H1 (cell line): ENCODE measurements around the gene PKM. TPM values are rescaled to one million over a fixed set of nuclear protein-coding genes. Genes with fewer than 3 reads are reported as not detected.

ENCODE experiments used
- CTCF ChIA-PET: fragments of 300-600 bp; sonication (Branson Sonifier 250); formaldehyde crosslinking; loops from one replicate; lab custom pipeline; 2021; ENCODE audit not compliant: partially characterized antibody; lab: Charles Lee
- POLR2A ChIA-PET: fragments of 300-600 bp; sonication (Branson Sonifier 250); formaldehyde crosslinking; loops from one replicate; lab custom pipeline; 2021; ENCODE audit warnings: inconsistent platforms; ENCODE audit not compliant: partially characterized antibody; lab: Charles Lee
- DNase-seq, 2 experiments: peaks; one replicate each; pipeline versions ENCODE4 v3.0.0 to v3.0.0-alpha.2; 2010 to 2022; ENCODE audit warnings: low spot score in 2 of 2, low read depth in 1 of 2, mixed read lengths in 1 of 2
- FAIRE-seq: peaks from 2 replicates; lab custom pipeline; 2011; peaks lifted over from hg19 to GRCh38; lab: Jason Lieb, UNC
- H2AFZ ChIP-seq: 2 replicates; pipeline ENCODE4 v1.8.1; 2012; ENCODE audit warnings: low read length, inconsistent platforms
- H2AK5ac ChIP-seq: 2 replicates; pipeline ENCODE4 v1.6.1; 2013; ENCODE audit warnings: low read depth, low read length
- H2BK120ac ChIP-seq: replicated peaks from 2 replicates; pipeline ENCODE3; 2013; ENCODE audit warnings: low read depth, low read length, inconsistent platforms
- H2BK12ac ChIP-seq: 2 replicates; pipeline ENCODE4 v1.6.1; 2013; ENCODE audit warnings: low read depth, low read length
- H2BK15ac ChIP-seq: 2 replicates; pipeline ENCODE4 v1.6.1; 2013; ENCODE audit warnings: low read length
- H2BK20ac ChIP-seq: 2 replicates; pipeline ENCODE4 v1.6.1; 2013; ENCODE audit warnings: low read length
- H2BK5ac ChIP-seq: 2 replicates; pipeline ENCODE4 v1.6.1; 2013; ENCODE audit warnings: low read depth, low read length
- H3K14ac ChIP-seq: 2 replicates; pipeline ENCODE4 v1.6.1; 2013; ENCODE audit warnings: inconsistent platforms; ENCODE audit not compliant: insufficient read length
- H3K18ac ChIP-seq: 2 replicates; pipeline ENCODE4 v1.6.1; 2013; ENCODE audit warnings: low read length; ENCODE audit errors: extremely low read depth
- H3K23ac ChIP-seq: 2 replicates; pipeline ENCODE4 v1.6.1; 2013; ENCODE audit warnings: inconsistent platforms; ENCODE audit not compliant: insufficient read length
- H3K23me2 ChIP-seq: 2 replicates; pipeline ENCODE4 v1.6.1; 2013; ENCODE audit warnings: low read depth, low read length
- H3K27ac ChIP-seq: 2 replicates; pipeline ENCODE4 v1.6.1; 2011; ENCODE audit warnings: low read depth, low read length, inconsistent platforms
- H3K27me3 ChIP-seq, 4 experiments: replicated peaks in 1 of 4; 1 replicate in 1 of 4; 2 replicates in 3 of 4; pipeline versions ENCODE4 v1.6.1 to v1.8.1; 2011 to 2013; ENCODE audit warnings: low read length in 3 of 4, mild to moderate bottlenecking in 3 of 4, inconsistent platforms in 2 of 4, mixed read lengths in 2 of 4, moderate library complexity in 1 of 4; ENCODE audit not compliant: control insufficient read depth in 3 of 4, insufficient read depth in 3 of 4; ENCODE audit errors: extremely low read depth in 1 of 4
- H3K36me3 ChIP-seq, 4 experiments: 2 replicates each; pipeline versions ENCODE4 v1.6.1 to v1.8.1; 2011 to 2013; ENCODE audit warnings: mild to moderate bottlenecking in 4 of 4, low read length in 3 of 4, moderate library complexity in 2 of 4, control low read depth in 1 of 4, inconsistent platforms in 1 of 4; ENCODE audit not compliant: insufficient read depth in 4 of 4, control insufficient read depth in 2 of 4
- H3K4ac ChIP-seq: replicated peaks from 2 replicates; pipeline ENCODE3; 2013; ENCODE audit warnings: low read length, low read depth, mixed read lengths, inconsistent platforms; ENCODE audit not compliant: insufficient read length
- H3K4me1 ChIP-seq, 4 experiments: replicated peaks in 1 of 4; 1 replicate in 1 of 4; 2 replicates in 3 of 4; pipeline versions ENCODE4 v1.6.1 to v1.8.1; 2011 to 2013; ENCODE audit warnings: low read length in 3 of 4, inconsistent platforms in 2 of 4, mixed read lengths in 1 of 4; ENCODE audit not compliant: insufficient read depth in 4 of 4, control insufficient read depth in 3 of 4
- H3K4me2 ChIP-seq, 2 experiments: 2 replicates each; pipeline versions ENCODE4 v1.6.1 to v1.8.1; 2011 to 2013; ENCODE audit warnings: low read depth in 2 of 2, low read length in 2 of 2, control low read depth in 1 of 2, inconsistent platforms in 1 of 2, mild to moderate bottlenecking in 1 of 2; ENCODE audit not compliant: insufficient read depth in 1 of 2
- H3K4me3 ChIP-seq, 4 experiments: fragments of 200-600, 300-600 bp in 1 of 4; sonication (generic), shearing (Covaris generic), sonication (Bioruptor Twin) in 1 of 4; 2 replicates each; pipeline versions ENCODE4 v1.5.1 to v1.8.1; 2011 to 2016; ENCODE audit warnings: low read length in 4 of 4, low read depth in 3 of 4, control low read depth in 2 of 4, inconsistent platforms in 2 of 4, mild to moderate bottlenecking in 2 of 4, mixed read lengths in 1 of 4, moderate library complexity in 1 of 4; ENCODE audit not compliant: insufficient read depth in 2 of 4; ENCODE audit errors: extremely low read depth in 1 of 4
- H3K56ac ChIP-seq: replicated peaks from 2 replicates; pipeline ENCODE3; 2013; ENCODE audit warnings: low read depth, mild to moderate bottlenecking, mixed read lengths, low read length, inconsistent platforms; ENCODE audit not compliant: insufficient read length
- H3K79me1 ChIP-seq: 2 replicates; pipeline ENCODE4 v1.6.1; 2013; ENCODE audit warnings: low read depth, low read length, control low read depth
- H3K79me2 ChIP-seq, 2 experiments: 2 replicates each; pipeline versions ENCODE4 v1.6.1 to v1.8.1; 2012 to 2013; ENCODE audit warnings: low read length in 2 of 2, mild to moderate bottlenecking in 2 of 2, inconsistent platforms in 1 of 2; ENCODE audit not compliant: insufficient read depth in 2 of 2, control insufficient read depth in 1 of 2
- H3K9ac ChIP-seq, 4 experiments: replicated peaks in 1 of 4; 1 replicate in 1 of 4; 2 replicates in 3 of 4; pipeline versions ENCODE4 v1.6.1 to v1.8.1; 2011 to 2013; ENCODE audit warnings: low read depth in 3 of 4, low read length in 3 of 4, control low read depth in 2 of 4, mild to moderate bottlenecking in 2 of 4, moderate library complexity in 2 of 4, inconsistent platforms in 1 of 4; ENCODE audit errors: extremely low read depth in 1 of 4
- H3K9me3 ChIP-seq, 2 experiments: 2 replicates each; pipeline versions ENCODE4 v1.6.1 to v1.8.1; 2012 to 2013; ENCODE audit warnings: mild to moderate bottlenecking in 2 of 2, moderate library complexity in 2 of 2, control low read depth in 1 of 2, inconsistent platforms in 1 of 2, low read depth in 1 of 2, low read length in 1 of 2, mixed read lengths in 1 of 2; ENCODE audit not compliant: insufficient read depth in 2 of 2
- H4K20me1 ChIP-seq, 2 experiments: replicated peaks in 1 of 2; 2 replicates each; pipeline versions ENCODE3 to v1.8.1; 2011 to 2013; ENCODE audit warnings: inconsistent platforms in 2 of 2, low read length in 2 of 2, mild to moderate bottlenecking in 1 of 2; ENCODE audit not compliant: insufficient read depth in 2 of 2, control insufficient read depth in 1 of 2
- H4K5ac ChIP-seq: 2 replicates; pipeline ENCODE4 v1.6.1; 2013; ENCODE audit warnings: low read length, low read depth, mixed read lengths, inconsistent platforms; ENCODE audit not compliant: insufficient read length
- H4K8ac ChIP-seq: 2 replicates; pipeline ENCODE4 v1.8.0; 2013; ENCODE audit warnings: mild to moderate bottlenecking, moderate library complexity, low read length, inconsistent platforms; ENCODE audit not compliant: insufficient read depth; ENCODE audit errors: extremely low read depth
- H4K91ac ChIP-seq: replicated peaks from 2 replicates; pipeline ENCODE3; 2013; ENCODE audit warnings: low read length, mixed read lengths, inconsistent platforms; ENCODE audit not compliant: insufficient read length
- HDAC6 ChIP-seq: IDR thresholded peaks from one replicate; pipeline ENCODE4 v1.7.1; 2012; ENCODE audit warnings: low read depth, mild to moderate bottlenecking, inconsistent platforms, low read length, moderate library complexity
- JUND ChIP-seq: IDR thresholded peaks from 2 replicates; pipeline ENCODE4 v1.6.1; 2011; ENCODE audit warnings: mild to moderate bottlenecking, improper control_type of control experiment, low read length
- KDM5A ChIP-seq: fragments of 200-600 bp; IDR thresholded peaks from 2 replicates; pipeline ENCODE4 v1.7.1; 2012; ENCODE audit warnings: mild to moderate bottlenecking, low read length, inconsistent platforms, mixed read lengths
- PHF8 ChIP-seq: fragments of 200-600 bp; sonication (generic); conservative IDR thresholded peaks from 2 replicates; pipeline ENCODE4 v1.7.1; 2012; ENCODE audit warnings: low read depth, mild to moderate bottlenecking, inconsistent platforms, low read length, moderate library complexity
- RBBP5 ChIP-seq: IDR thresholded peaks from 2 replicates; pipeline ENCODE4 v1.7.1; 2012; ENCODE audit warnings: low read depth, mild to moderate bottlenecking, inconsistent platforms, low read length, moderate library complexity, borderline replicate concordance
- SP1 ChIP-seq: IDR thresholded peaks from 2 replicates; pipeline ENCODE4 v1.6.1; 2011; ENCODE audit warnings: low read depth, low read length
- WGBS, 2 experiments: shearing (Covaris generic) in 1 of 2; methylation state at CpG; one replicate each; pipeline versions ENCODE4 v1.1.6 to v1.1.7; 2013 to 2015; ENCODE audit warnings: low lambda C conversion rate in 2 of 2, mixed read lengths in 2 of 2, inconsistent platforms in 1 of 2, low coverage in 1 of 2, missing lambda C conversion rate in 1 of 2; ENCODE audit not compliant: insufficient replicate concordance in 2 of 2, insufficient coverage in 1 of 2, insufficient read length in 1 of 2; ENCODE audit errors: extremely low coverage in 1 of 2, missing lambda C conversion rate in 1 of 2; 5-methylcytosine and 5-hydroxymethylcytosine counted together
- polyA plus RNA-seq, 7 experiments: library from polyadenylated mRNA; depleted of rRNA in 3 of 7; stranded (reverse) in 5 of 7; unstranded in 2 of 7; fragments of >200 nt in 5 of 7; fragments of 200-250 nt in 2 of 7; gene quantifications; 1 replicate in 5 of 7; 2 replicates in 1 of 7; 4 replicates in 1 of 7; pipeline versions ENCODE4 v1.2.1 to v1.2.3, GENCODE V29; 2011 to 2013; ENCODE audit warnings: missing spikeins in 2 of 7, mixed read lengths in 2 of 7
- total RNA-seq: library from RNA; stranded (reverse); fragmentation: NEBNext Ultra II Directional; extraction: Animal tissue kit (Norgen Biotek cat#: 25700); gene quantifications from 2 replicates; pipeline ENCODE4 v1.2.1, GENCODE V29; 2021
- TF ChIP-seq, protein P1 (sequence below): IDR thresholded peaks from 2 replicates; pipeline ENCODE4 v1.6.1; 2011; ENCODE audit warnings: low read depth, mild to moderate bottlenecking, low read length; ENCODE audit not compliant: insufficient read depth
- TF ChIP-seq, protein P2 (sequence below), 3 experiments: IDR thresholded peaks; 1 replicate in 2 of 3; 2 replicates in 1 of 3; pipeline versions ENCODE4 v1.5.1 to v1.6.1; 2011; ENCODE audit warnings: low read length in 3 of 3, mild to moderate bottlenecking in 3 of 3, inconsistent platforms in 2 of 3, low read depth in 1 of 3, moderate library complexity in 1 of 3; ENCODE audit not compliant: insufficient read depth in 1 of 3; ENCODE audit errors: control extremely low read depth in 1 of 3

PKM gene
- total and polyA plus RNA-seq, 2 of the 8 experiments (the other 6 are each of a cell fraction or from before 2014, with no cell fraction given): 780 to 856 TPM

DNA sequence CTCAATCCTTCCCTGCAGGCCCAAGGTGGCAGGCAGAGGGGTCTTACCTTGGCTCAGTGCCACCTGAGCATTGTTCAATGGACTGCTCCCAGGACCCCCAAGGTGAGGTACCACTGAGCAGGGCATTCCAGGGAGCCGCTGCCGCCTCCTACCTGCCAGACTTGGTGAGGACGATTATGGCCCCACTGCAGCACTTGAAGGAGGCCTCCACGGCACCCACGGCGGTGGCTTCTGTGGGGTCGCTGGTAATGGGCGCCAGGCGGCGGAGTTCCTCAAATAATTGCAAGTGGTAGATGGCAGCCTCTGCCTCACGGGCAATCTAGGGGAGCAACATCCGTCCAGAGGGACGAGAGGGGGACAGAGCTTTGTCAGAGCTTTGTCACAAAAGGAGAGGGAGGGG lies 28.7 kb downstream of the PKM start:
- H4K20me1 ChIP-seq: peaks cover 27 to 37% of the 10 kb centered on the region in 2 experiments

More for the DNA sequence above, 28.7 kb downstream of the PKM start:
- TF ChIP-seq PHF8: no peak
- TF ChIP-seq KDM5A: no peak
- no peak for TF ChIP-seq JUND
- TF ChIP-seq HDAC6: no peak
- TF ChIP-seq, protein P1, sequence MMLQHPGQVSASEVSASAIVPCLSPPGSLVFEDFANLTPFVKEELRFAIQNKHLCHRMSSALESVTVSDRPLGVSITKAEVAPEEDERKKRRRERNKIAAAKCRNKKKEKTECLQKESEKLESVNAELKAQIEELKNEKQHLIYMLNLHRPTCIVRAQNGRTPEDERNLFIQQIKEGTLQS: no peak
- TF ChIP-seq, protein P2, sequence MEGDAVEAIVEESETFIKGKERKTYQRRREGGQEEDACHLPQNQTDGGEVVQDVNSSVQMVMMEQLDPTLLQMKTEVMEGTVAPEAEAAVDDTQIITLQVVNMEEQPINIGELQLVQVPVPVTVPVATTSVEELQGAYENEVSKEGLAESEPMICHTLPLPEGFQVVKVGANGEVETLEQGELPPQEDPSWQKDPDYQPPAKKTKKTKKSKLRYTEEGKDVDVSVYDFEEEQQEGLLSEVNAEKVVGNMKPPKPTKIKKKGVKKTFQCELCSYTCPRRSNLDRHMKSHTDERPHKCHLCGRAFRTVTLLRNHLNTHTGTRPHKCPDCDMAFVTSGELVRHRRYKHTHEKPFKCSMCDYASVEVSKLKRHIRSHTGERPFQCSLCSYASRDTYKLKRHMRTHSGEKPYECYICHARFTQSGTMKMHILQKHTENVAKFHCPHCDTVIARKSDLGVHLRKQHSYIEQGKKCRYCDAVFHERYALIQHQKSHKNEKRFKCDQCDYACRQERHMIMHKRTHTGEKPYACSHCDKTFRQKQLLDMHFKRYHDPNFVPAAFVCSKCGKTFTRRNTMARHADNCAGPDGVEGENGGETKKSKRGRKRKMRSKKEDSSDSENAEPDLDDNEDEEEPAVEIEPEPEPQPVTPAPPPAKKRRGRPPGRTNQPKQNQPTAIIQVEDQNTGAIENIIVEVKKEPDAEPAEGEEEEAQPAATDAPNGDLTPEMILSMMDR (IDR thresholded peaks at IDR 0.05; ENCODE audit: control extremely low read depth in 1 of 3, insufficient read depth in 1 of 3, low read depth in 1 of 3, low read length in 3 of 3): peak in 1 of 3 experiments; percentile 15; a peak in 1 of 4 replicates
- TF ChIP-seq SP1: no peak
- TF ChIP-seq RBBP5: no peak
- no peak overlapping the region for H3K9ac ChIP-seq
- H3K4ac ChIP-seq: no peak overlapping the region
- H2BK20ac ChIP-seq: no peak overlapping the region
- H3K23ac ChIP-seq: no peak overlapping the region
- CTCF ChIA-PET: interaction anchor here (1.0 to 2.8 kb wide), 2 partner anchors 23 to 84 kb away, joined by 5 to 23 read pairs; no protein-coding TSS in a partner anchor
- peaks cover 56 to 84% (median 79%) of the 10 kb centered on the region in 4 experiments for H3K36me3 ChIP-seq
- FAIRE-seq (no peak), DNase-seq (no peak)
- H3K14ac ChIP-seq: no peak overlapping the region
- H3K27me3 ChIP-seq: peaks cover under 1 to 6% (median 3%) of the 10 kb centered on the region in 4 experiments; a peak in 6 of 7 replicates
- H3K79me1 ChIP-seq: 0 out of 2 replicates have a peak, but pooled peaks cover 5% of the 10 kb centered on the region
- no peak overlapping the region for H4K8ac ChIP-seq
- H2BK120ac ChIP-seq: no peak overlapping the region
- WGBS, 2 experiments: 91% methylated on average over 13 of the region's 13 CpGs; no CpG with 5 or more reads in 1 of the 2 experiments
- no peak overlapping the region for H2AK5ac ChIP-seq
- H3K18ac ChIP-seq: no peak overlapping the region
- no peak overlapping the region for H2BK5ac ChIP-seq
- H2BK15ac ChIP-seq: no peak overlapping the region
- no peak overlapping the region for H4K5ac ChIP-seq
- H3K27ac ChIP-seq: no peak overlapping the region
- H2BK12ac ChIP-seq: no peak overlapping the region
- H3K56ac ChIP-seq: no peak overlapping the region
- H3K4me3 ChIP-seq: no peak overlapping the region
- no peak overlapping the region for H4K91ac ChIP-seq
- POLR2A ChIA-PET: interaction anchor here (1.0 to 1.8 kb wide), 3 partner anchors 15 to 24 kb away, joined by 3 to 5 read pairs (median 4); no protein-coding TSS in a partner anchor
- H3K79me2 ChIP-seq: no peaks in the 10 kb centered on the region; a peak in 1 of 4 replicates
- no peak overlapping the region for H3K4me2 ChIP-seq
- peaks cover 4% of the 10 kb centered on the region; the same call in 1 of the 2 replicates for H3K23me2 ChIP-seq
- H3K9me3 ChIP-seq: no peaks in the 10 kb centered on the region
- H2AFZ ChIP-seq: no peak overlapping the region
- peaks cover 0 to 3% (median under 1%) of the 10 kb centered on the region in 4 experiments; a peak in 2 of 7 replicates for H3K4me1 ChIP-seq
